ENCODE data around the gene ST6GALNAC6. TPM values are rescaled to one million over a fixed set of nuclear protein-coding genes. Genes with fewer than 3 reads are reported as not detected.

The ST6GALNAC6 gene
- total RNA-seq, 1 experiment from 2014 or later, result 24.5 TPM

- TF ChIP-seq ATF3 (IDR thresholded peaks at IDR 0.05) (no peak), YY1 (IDR thresholded peaks at IDR 0.05; ENCODE audit: extremely low read depth, insufficient replicate concordance, low read depth, low read length) (no peak), ZFX (IDR thresholded peaks at IDR 0.05) (no peak), POLR2AphosphoS5 (IDR thresholded peaks at IDR 0.05; ENCODE audit: low read depth, low read length) (no peak), SIN3A (IDR thresholded peaks at IDR 0.05; ENCODE audit: low read depth) (no peak), SRF (IDR thresholded peaks at IDR 0.05; ENCODE audit: low read depth) (no peak), EZH2phosphoT487 (IDR thresholded peaks at IDR 0.05; ENCODE audit: borderline replicate concordance) (no peak), EZH2 (IDR thresholded peaks at IDR 0.05) (no peak), SP1 (IDR thresholded peaks at IDR 0.05; ENCODE audit: low read depth) (no peak)
- TF ChIP-seq, protein P1, sequence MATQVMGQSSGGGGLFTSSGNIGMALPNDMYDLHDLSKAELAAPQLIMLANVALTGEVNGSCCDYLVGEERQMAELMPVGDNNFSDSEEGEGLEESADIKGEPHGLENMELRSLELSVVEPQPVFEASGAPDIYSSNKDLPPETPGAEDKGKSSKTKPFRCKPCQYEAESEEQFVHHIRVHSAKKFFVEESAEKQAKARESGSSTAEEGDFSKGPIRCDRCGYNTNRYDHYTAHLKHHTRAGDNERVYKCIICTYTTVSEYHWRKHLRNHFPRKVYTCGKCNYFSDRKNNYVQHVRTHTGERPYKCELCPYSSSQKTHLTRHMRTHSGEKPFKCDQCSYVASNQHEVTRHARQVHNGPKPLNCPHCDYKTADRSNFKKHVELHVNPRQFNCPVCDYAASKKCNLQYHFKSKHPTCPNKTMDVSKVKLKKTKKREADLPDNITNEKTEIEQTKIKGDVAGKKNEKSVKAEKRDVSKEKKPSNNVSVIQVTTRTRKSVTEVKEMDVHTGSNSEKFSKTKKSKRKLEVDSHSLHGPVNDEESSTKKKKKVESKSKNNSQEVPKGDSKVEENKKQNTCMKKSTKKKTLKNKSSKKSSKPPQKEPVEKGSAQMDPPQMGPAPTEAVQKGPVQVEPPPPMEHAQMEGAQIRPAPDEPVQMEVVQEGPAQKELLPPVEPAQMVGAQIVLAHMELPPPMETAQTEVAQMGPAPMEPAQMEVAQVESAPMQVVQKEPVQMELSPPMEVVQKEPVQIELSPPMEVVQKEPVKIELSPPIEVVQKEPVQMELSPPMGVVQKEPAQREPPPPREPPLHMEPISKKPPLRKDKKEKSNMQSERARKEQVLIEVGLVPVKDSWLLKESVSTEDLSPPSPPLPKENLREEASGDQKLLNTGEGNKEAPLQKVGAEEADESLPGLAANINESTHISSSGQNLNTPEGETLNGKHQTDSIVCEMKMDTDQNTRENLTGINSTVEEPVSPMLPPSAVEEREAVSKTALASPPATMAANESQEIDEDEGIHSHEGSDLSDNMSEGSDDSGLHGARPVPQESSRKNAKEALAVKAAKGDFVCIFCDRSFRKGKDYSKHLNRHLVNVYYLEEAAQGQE (IDR thresholded peaks at IDR 0.05; ENCODE audit: low read depth), result no peak
These were observed 22.4 kb downstream of the ST6GALNAC6 start (continued) for GRCh38 chr9:127876764-127877562.
